H1 (cell line): ENCODE data around the gene CNTROB. TPM values are rescaled to one million over a fixed set of nuclear protein-coding genes. Genes with fewer than 3 reads are reported as not detected.

Experiments used
- CTCF ChIA-PET: fragments of 300-600 bp; sonication (Branson Sonifier 250); formaldehyde crosslinking; loops from one replicate; lab custom pipeline; 2021; ENCODE audit not compliant: partially characterized antibody; lab: Charles Lee
- POLR2A ChIA-PET: fragments of 300-600 bp; sonication (Branson Sonifier 250); formaldehyde crosslinking; loops from one replicate; lab custom pipeline; 2021; ENCODE audit warnings: inconsistent platforms; ENCODE audit not compliant: partially characterized antibody; lab: Charles Lee
- DNase-seq, 2 experiments: peaks; one replicate each; pipeline versions ENCODE4 v3.0.0 to v3.0.0-alpha.2; 2010 to 2022; ENCODE audit warnings: low spot score in 2 of 2, low read depth in 1 of 2, mixed read lengths in 1 of 2
- FAIRE-seq: peaks from 2 replicates; lab custom pipeline; 2011; peaks lifted over from hg19 to GRCh38; lab: Jason Lieb, UNC
- H2AFZ ChIP-seq: 2 replicates; pipeline ENCODE4 v1.8.1; 2012; ENCODE audit warnings: low read length, inconsistent platforms
- H2AK5ac ChIP-seq: 2 replicates; pipeline ENCODE4 v1.6.1; 2013; ENCODE audit warnings: low read depth, low read length
- H2BK120ac ChIP-seq: replicated peaks from 2 replicates; pipeline ENCODE3; 2013; ENCODE audit warnings: low read depth, low read length, inconsistent platforms
- H2BK12ac ChIP-seq: 2 replicates; pipeline ENCODE4 v1.6.1; 2013; ENCODE audit warnings: low read depth, low read length
- H2BK15ac ChIP-seq: 2 replicates; pipeline ENCODE4 v1.6.1; 2013; ENCODE audit warnings: low read length
- H2BK20ac ChIP-seq: 2 replicates; pipeline ENCODE4 v1.6.1; 2013; ENCODE audit warnings: low read length
- H2BK5ac ChIP-seq: 2 replicates; pipeline ENCODE4 v1.6.1; 2013; ENCODE audit warnings: low read depth, low read length
- H3K14ac ChIP-seq: 2 replicates; pipeline ENCODE4 v1.6.1; 2013; ENCODE audit warnings: inconsistent platforms; ENCODE audit not compliant: insufficient read length
- H3K18ac ChIP-seq: 2 replicates; pipeline ENCODE4 v1.6.1; 2013; ENCODE audit warnings: low read length; ENCODE audit errors: extremely low read depth
- H3K23ac ChIP-seq: 2 replicates; pipeline ENCODE4 v1.6.1; 2013; ENCODE audit warnings: inconsistent platforms; ENCODE audit not compliant: insufficient read length
- H3K23me2 ChIP-seq: 2 replicates; pipeline ENCODE4 v1.6.1; 2013; ENCODE audit warnings: low read depth, low read length
- H3K27ac ChIP-seq: 2 replicates; pipeline ENCODE4 v1.6.1; 2011; ENCODE audit warnings: low read depth, low read length, inconsistent platforms
- H3K27me3 ChIP-seq, 4 experiments: replicated peaks in 1 of 4; 1 replicate in 1 of 4; 2 replicates in 3 of 4; pipeline versions ENCODE4 v1.6.1 to v1.8.1; 2011 to 2013; ENCODE audit warnings: low read length in 3 of 4, mild to moderate bottlenecking in 3 of 4, inconsistent platforms in 2 of 4, mixed read lengths in 2 of 4, moderate library complexity in 1 of 4; ENCODE audit not compliant: control insufficient read depth in 3 of 4, insufficient read depth in 3 of 4; ENCODE audit errors: extremely low read depth in 1 of 4
- H3K36me3 ChIP-seq, 4 experiments: 2 replicates each; pipeline versions ENCODE4 v1.6.1 to v1.8.1; 2011 to 2013; ENCODE audit warnings: mild to moderate bottlenecking in 4 of 4, low read length in 3 of 4, moderate library complexity in 2 of 4, control low read depth in 1 of 4, inconsistent platforms in 1 of 4; ENCODE audit not compliant: insufficient read depth in 4 of 4, control insufficient read depth in 2 of 4
- H3K4ac ChIP-seq: replicated peaks from 2 replicates; pipeline ENCODE3; 2013; ENCODE audit warnings: low read length, low read depth, mixed read lengths, inconsistent platforms; ENCODE audit not compliant: insufficient read length
- H3K4me1 ChIP-seq, 4 experiments: replicated peaks in 1 of 4; 1 replicate in 1 of 4; 2 replicates in 3 of 4; pipeline versions ENCODE4 v1.6.1 to v1.8.1; 2011 to 2013; ENCODE audit warnings: low read length in 3 of 4, inconsistent platforms in 2 of 4, mixed read lengths in 1 of 4; ENCODE audit not compliant: insufficient read depth in 4 of 4, control insufficient read depth in 3 of 4
- H3K4me2 ChIP-seq, 2 experiments: 2 replicates each; pipeline versions ENCODE4 v1.6.1 to v1.8.1; 2011 to 2013; ENCODE audit warnings: low read depth in 2 of 2, low read length in 2 of 2, control low read depth in 1 of 2, inconsistent platforms in 1 of 2, mild to moderate bottlenecking in 1 of 2; ENCODE audit not compliant: insufficient read depth in 1 of 2
- H3K4me3 ChIP-seq, 4 experiments: fragments of 200-600, 300-600 bp in 1 of 4; sonication (generic), shearing (Covaris generic), sonication (Bioruptor Twin) in 1 of 4; 2 replicates each; pipeline versions ENCODE4 v1.5.1 to v1.8.1; 2011 to 2016; ENCODE audit warnings: low read length in 4 of 4, low read depth in 3 of 4, control low read depth in 2 of 4, inconsistent platforms in 2 of 4, mild to moderate bottlenecking in 2 of 4, mixed read lengths in 1 of 4, moderate library complexity in 1 of 4; ENCODE audit not compliant: insufficient read depth in 2 of 4; ENCODE audit errors: extremely low read depth in 1 of 4
- H3K56ac ChIP-seq: replicated peaks from 2 replicates; pipeline ENCODE3; 2013; ENCODE audit warnings: low read depth, mild to moderate bottlenecking, mixed read lengths, low read length, inconsistent platforms; ENCODE audit not compliant: insufficient read length
- H3K79me1 ChIP-seq: 2 replicates; pipeline ENCODE4 v1.6.1; 2013; ENCODE audit warnings: low read depth, low read length, control low read depth
- H3K79me2 ChIP-seq, 2 experiments: 2 replicates each; pipeline versions ENCODE4 v1.6.1 to v1.8.1; 2012 to 2013; ENCODE audit warnings: low read length in 2 of 2, mild to moderate bottlenecking in 2 of 2, inconsistent platforms in 1 of 2; ENCODE audit not compliant: insufficient read depth in 2 of 2, control insufficient read depth in 1 of 2
- H3K9ac ChIP-seq, 4 experiments: replicated peaks in 1 of 4; 1 replicate in 1 of 4; 2 replicates in 3 of 4; pipeline versions ENCODE4 v1.6.1 to v1.8.1; 2011 to 2013; ENCODE audit warnings: low read depth in 3 of 4, low read length in 3 of 4, control low read depth in 2 of 4, mild to moderate bottlenecking in 2 of 4, moderate library complexity in 2 of 4, inconsistent platforms in 1 of 4; ENCODE audit errors: extremely low read depth in 1 of 4
- H3K9me3 ChIP-seq, 2 experiments: 2 replicates each; pipeline versions ENCODE4 v1.6.1 to v1.8.1; 2012 to 2013; ENCODE audit warnings: mild to moderate bottlenecking in 2 of 2, moderate library complexity in 2 of 2, control low read depth in 1 of 2, inconsistent platforms in 1 of 2, low read depth in 1 of 2, low read length in 1 of 2, mixed read lengths in 1 of 2; ENCODE audit not compliant: insufficient read depth in 2 of 2
- H4K20me1 ChIP-seq, 2 experiments: replicated peaks in 1 of 2; 2 replicates each; pipeline versions ENCODE3 to v1.8.1; 2011 to 2013; ENCODE audit warnings: inconsistent platforms in 2 of 2, low read length in 2 of 2, mild to moderate bottlenecking in 1 of 2; ENCODE audit not compliant: insufficient read depth in 2 of 2, control insufficient read depth in 1 of 2
- H4K5ac ChIP-seq: 2 replicates; pipeline ENCODE4 v1.6.1; 2013; ENCODE audit warnings: low read length, low read depth, mixed read lengths, inconsistent platforms; ENCODE audit not compliant: insufficient read length
- H4K8ac ChIP-seq: 2 replicates; pipeline ENCODE4 v1.8.0; 2013; ENCODE audit warnings: mild to moderate bottlenecking, moderate library complexity, low read length, inconsistent platforms; ENCODE audit not compliant: insufficient read depth; ENCODE audit errors: extremely low read depth
- H4K91ac ChIP-seq: replicated peaks from 2 replicates; pipeline ENCODE3; 2013; ENCODE audit warnings: low read length, mixed read lengths, inconsistent platforms; ENCODE audit not compliant: insufficient read length
- CREB1 ChIP-seq: IDR thresholded peaks from 2 replicates; pipeline ENCODE4 v1.6.1; 2012; ENCODE audit warnings: inconsistent platforms
- CTBP2 ChIP-seq: IDR thresholded peaks from 2 replicates; pipeline ENCODE4 v1.7.0; 2011; ENCODE audit warnings: borderline replicate concordance, mild to moderate bottlenecking, moderate library complexity, mixed read lengths, low read length; ENCODE audit not compliant: insufficient read depth, insufficient read length
- KDM1A ChIP-seq: fragments of 200-600, 300-600 bp; sonication (generic); IDR thresholded peaks from 2 replicates; pipeline ENCODE4 v1.7.1; 2016; ENCODE audit warnings: mild to moderate bottlenecking, low read length, borderline replicate concordance
- KDM4A ChIP-seq: IDR thresholded peaks from one replicate; pipeline ENCODE4 v1.7.1; 2012; ENCODE audit warnings: low read depth, mild to moderate bottlenecking, moderate library complexity, low read length, inconsistent platforms; ENCODE audit not compliant: severe bottlenecking
- RBBP5 ChIP-seq: IDR thresholded peaks from 2 replicates; pipeline ENCODE4 v1.7.1; 2012; ENCODE audit warnings: low read depth, mild to moderate bottlenecking, inconsistent platforms, low read length, moderate library complexity, borderline replicate concordance
- SIN3A ChIP-seq, 2 experiments: IDR thresholded peaks in 1 of 2; conservative IDR thresholded peaks in 1 of 2; 2 replicates each; pipeline ENCODE4 v1.6.1; 2011 to 2012; ENCODE audit warnings: low read length in 2 of 2, improper control_type of control experiment in 1 of 2, low read depth in 1 of 2, mild to moderate bottlenecking in 1 of 2
- SUZ12 ChIP-seq: fragments of 200-600 bp; sonication (generic); IDR thresholded peaks from 2 replicates; pipeline ENCODE4 v1.6.1; 2012; ENCODE audit warnings: mild to moderate bottlenecking, inconsistent platforms, low read length, moderate library complexity, mixed read lengths
- TAF1 ChIP-seq: IDR thresholded peaks from 2 replicates; pipeline ENCODE4 v1.6.1; 2011; ENCODE audit warnings: mild to moderate bottlenecking, low read depth, low read length
- WGBS, 2 experiments: shearing (Covaris generic) in 1 of 2; methylation state at CpG; one replicate each; pipeline versions ENCODE4 v1.1.6 to v1.1.7; 2013 to 2015; ENCODE audit warnings: low lambda C conversion rate in 2 of 2, mixed read lengths in 2 of 2, inconsistent platforms in 1 of 2, low coverage in 1 of 2, missing lambda C conversion rate in 1 of 2; ENCODE audit not compliant: insufficient replicate concordance in 2 of 2, insufficient coverage in 1 of 2, insufficient read length in 1 of 2; ENCODE audit errors: extremely low coverage in 1 of 2, missing lambda C conversion rate in 1 of 2; 5-methylcytosine and 5-hydroxymethylcytosine counted together
- polyA plus RNA-seq, 7 experiments: library from polyadenylated mRNA; depleted of rRNA in 3 of 7; stranded (reverse) in 5 of 7; unstranded in 2 of 7; fragments of >200 nt in 5 of 7; fragments of 200-250 nt in 2 of 7; gene quantifications; 1 replicate in 5 of 7; 2 replicates in 1 of 7; 4 replicates in 1 of 7; pipeline versions ENCODE4 v1.2.1 to v1.2.3, GENCODE V29; 2011 to 2013; ENCODE audit warnings: missing spikeins in 2 of 7, mixed read lengths in 2 of 7
- total RNA-seq: library from RNA; stranded (reverse); fragmentation: NEBNext Ultra II Directional; extraction: Animal tissue kit (Norgen Biotek cat#: 25700); gene quantifications from 2 replicates; pipeline ENCODE4 v1.2.1, GENCODE V29; 2021
- TF ChIP-seq, protein P1 (sequence below): IDR thresholded peaks from 2 replicates; pipeline ENCODE4 v1.6.1; 2012; ENCODE audit warnings: inconsistent platforms

CNTROB gene
- total and polyA plus RNA-seq, 2 of the 8 experiments (the other 6 are each of a cell fraction or from before 2014, with no cell fraction given), result 20.5 to 31.9 TPM

- H3K14ac ChIP-seq, result no peak overlapping the region
- 0 out of 2 replicates have a peak overlapping the region, but pooled peaks have one; percentile 86 for H2BK20ac ChIP-seq
- H3K4ac ChIP-seq, result peak overlapping the region; percentile 79
- H3K4me2 ChIP-seq, result peak overlapping the region; percentile 82 to 100
- no peaks in the 10 kb centered on the region for H4K20me1 ChIP-seq
- H3K4me3 ChIP-seq, result peak overlapping the region; percentile 52 to 83 (median 70)
- H3K23me2 ChIP-seq, result peaks cover 24% of the 10 kb centered on the region
- no peak overlapping the region; the same call in none of the 2 replicates for H4K8ac ChIP-seq
- no peak overlapping the region for H3K27ac ChIP-seq
- H2BK120ac ChIP-seq, result no peak overlapping the region
- H2AK5ac ChIP-seq, result no peak overlapping the region
- peak in 1 of 2 experiments; percentile 66 for DNase-seq
- H3K4me1 ChIP-seq, result peaks cover 9 to 30% (median 17%) of the 10 kb centered on the region in 4 experiments
- H3K18ac ChIP-seq, result no peak overlapping the region; the same call in 1 of the 2 replicates
- no peak for FAIRE-seq
- H3K36me3 ChIP-seq, result peaks cover 0 to 4% (median under 1%) of the 10 kb centered on the region in 4 experiments; a peak in 3 of 8 replicates
- H4K5ac ChIP-seq, result no peak overlapping the region
- no peaks in the 10 kb centered on the region for H3K9me3 ChIP-seq
- H3K56ac ChIP-seq, result no peak overlapping the region
- peaks cover 0 to 10% (median 3%) of the 10 kb centered on the region in 4 experiments; a peak in 3 of 7 replicates for H3K27me3 ChIP-seq
- no peak overlapping the region; the same call in 1 of the 2 replicates for H2BK5ac ChIP-seq
- H3K9ac ChIP-seq, result peak overlapping the region in 1 of 4 experiments; percentile 24; a peak in 1 of 7 replicates
- H4K91ac ChIP-seq, result peak overlapping the region; percentile 67
- ChIA-PET POLR2A (interaction anchor here (0.6 to 1.7 kb wide), 4 partner anchors 17 to 95 kb away, joined by 3 to 6 read pairs (median 3); no protein-coding TSS in a partner anchor), CTCF (interaction anchor here (0.6 to 1.3 kb wide), 3 partner anchors 15 to 23 kb away, joined by 3 to 4 read pairs (median 3); no protein-coding TSS in a partner anchor)
- no peak overlapping the region for H3K23ac ChIP-seq
- 3% methylated on average over 15 of the region's 64 CpGs; no CpG with 5 or more reads in 1 of the 2 experiments for WGBS, 2 experiments
- H3K79me1 ChIP-seq, result no peaks in the 10 kb centered on the region
- H2BK12ac ChIP-seq, result no peak overlapping the region
- no peak overlapping the region for H2AFZ ChIP-seq
- no peaks in the 10 kb centered on the region for H3K79me2 ChIP-seq
- H2BK15ac ChIP-seq, result 0 out of 2 replicates have a peak overlapping the region, but pooled peaks have one; percentile 25
- peak; percentile 81 for TF ChIP-seq KDM4A
- TF ChIP-seq TAF1, result 0 out of 2 replicates have a peak, but pooled peaks have one; percentile 28
- TF ChIP-seq SIN3A (conservative IDR thresholded peaks at IDR 0.05 in 1 of 2, IDR thresholded peaks at IDR 0.05 in 1 of 2; ENCODE audit: low read depth in 1 of 2, low read length in 2 of 2), result peak; percentile 38 to 72; a peak in 2 of 4 replicates
- TF ChIP-seq CREB1, result no peak
- peak; percentile 8 for TF ChIP-seq CTBP2
- TF ChIP-seq, protein P1, sequence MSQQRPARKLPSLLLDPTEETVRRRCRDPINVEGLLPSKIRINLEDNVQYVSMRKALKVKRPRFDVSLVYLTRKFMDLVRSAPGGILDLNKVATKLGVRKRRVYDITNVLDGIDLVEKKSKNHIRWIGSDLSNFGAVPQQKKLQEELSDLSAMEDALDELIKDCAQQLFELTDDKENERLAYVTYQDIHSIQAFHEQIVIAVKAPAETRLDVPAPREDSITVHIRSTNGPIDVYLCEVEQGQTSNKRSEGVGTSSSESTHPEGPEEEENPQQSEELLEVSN, result peak; percentile 27; the same call in 1 of the 2 replicates
- peak; percentile 36; the same call in 1 of the 2 replicates for TF ChIP-seq SUZ12
- peak; percentile 47; the same call in 1 of the 2 replicates for TF ChIP-seq KDM1A
- TF ChIP-seq RBBP5, result peak; percentile 44; the same call in 1 of the 2 replicates
Observed at GRCh38 chr17:7885367-7886226, 46.4 kb upstream of the CNTROB start.
